HFFc6 (cell line): ENCODE data around the gene NCAM2. TPM values are rescaled to one million over a fixed set of nuclear protein-coding genes. Genes with fewer than 3 reads are reported as not detected.
A peak's percentile ranks its signal among the peaks of the same experiment; 100 is the strongest.

ENCODE experiments used
- DNase-seq: peaks from one replicate; pipeline ENCODE4 v3.0.0-alpha.2; 2018
- H3K27ac Mint-ChIP-seq: 2 replicates; pipeline ENCODE4 v1.8.0; 2020; ENCODE audit warnings: mild to moderate bottlenecking, mixed read lengths
- H3K27me3 Mint-ChIP-seq: 2 replicates; pipeline ENCODE4 v1.8.0; 2021; ENCODE audit warnings: mild to moderate bottlenecking, moderate library complexity, mixed read lengths; ENCODE audit not compliant: insufficient read depth
- H3K36me3 Mint-ChIP-seq: 2 replicates; pipeline ENCODE4 v1.8.0; 2021; ENCODE audit warnings: low read depth, mixed read lengths
- H3K4me1 Mint-ChIP-seq: 2 replicates; pipeline ENCODE4 v1.8.0; 2020; ENCODE audit warnings: low read depth, mixed read lengths
- H3K4me3 Mint-ChIP-seq: 2 replicates; pipeline ENCODE4 v1.8.0; 2020; ENCODE audit warnings: mild to moderate bottlenecking, moderate library complexity, mixed read lengths
- H3K9me3 Mint-ChIP-seq: 2 replicates; pipeline ENCODE4 v1.8.0; 2020; ENCODE audit warnings: mild to moderate bottlenecking, mixed read lengths
- CTCF ChIP-seq: fragments of 200-600 bp; sonication (generic); IDR thresholded peaks from 2 replicates; pipeline ENCODE4 v1.5.0; 2021; ENCODE audit warnings: antibody characterized with exemption, mild to moderate bottlenecking
- total RNA-seq, 6 experiments: library from RNA; stranded (reverse); fragmentation: NEBNext Ultra II Directional; extraction: Animal tissue kit (Norgen Biotek cat#: 25700); gene quantifications; 2 replicates in 1 of 6; 3 replicates in 5 of 6; pipeline ENCODE4 v1.2.3, GENCODE V29; 2021

NCAM2 gene
- total RNA-seq, 6 experiments from 2014 or later, result 2.2 to 10.2 (median 8.8) TPM

- no peak for TF ChIP-seq CTCF
- no peak overlapping the region for H3K4me3 Mint-ChIP-seq
- no peak overlapping the region for H3K27ac Mint-ChIP-seq
Measured at GRCh38 chr21:21262048-21262447, 263.8 kb downstream of the NCAM2 start.

GRCh38 chr21:21268061-21268471, 269.9 kb downstream of the NCAM2 start:
- H3K27me3 Mint-ChIP-seq, result no peaks in the 10 kb centered on the region
- DNase-seq, result no peak
- H3K36me3 Mint-ChIP-seq, result no peaks in the 10 kb centered on the region
- TF ChIP-seq CTCF, result no peak
- no peaks in the 10 kb centered on the region for H3K9me3 Mint-ChIP-seq
- H3K4me1 Mint-ChIP-seq, result peaks cover 18% of the 10 kb centered on the region; the same call in 1 of the 2 replicates
- peak overlapping the region; percentile 81; the same call in 1 of the 2 replicates for H3K27ac Mint-ChIP-seq
- H3K4me3 Mint-ChIP-seq, result peak overlapping the region; percentile 71; the same call in 1 of the 2 replicates

More at GRCh38 chr21:21262048-21262447, 263.8 kb downstream of the NCAM2 start:
- no peak for DNase-seq
- Mint-ChIP-seq H3K4me1 (peaks cover 3% of the 10 kb centered on the region; the same call in 1 of the 2 replicates), H3K27me3 (peaks cover 4% of the 10 kb centered on the region; the same call in 1 of the 2 replicates), H3K9me3 (no peaks in the 10 kb centered on the region), H3K36me3 (no peaks in the 10 kb centered on the region; the same call in 1 of the 2 replicates)

GRCh38 chr21:21268885-21269284, 270.7 kb downstream of the NCAM2 start:
- no peak for DNase-seq
- Mint-ChIP-seq H3K9me3 (no peaks in the 10 kb centered on the region), H3K36me3 (no peaks in the 10 kb centered on the region), H3K4me1 (peaks cover 18% of the 10 kb centered on the region; the same call in 1 of the 2 replicates), H3K27me3 (no peaks in the 10 kb centered on the region; the same call in 1 of the 2 replicates), H3K27ac (peak overlapping the region; percentile 81; the same call in 1 of the 2 replicates), H3K4me3 (peak overlapping the region; percentile 71; the same call in 1 of the 2 replicates)
- TF ChIP-seq CTCF, result no peak

- Mint-ChIP-seq H3K27ac (no peak overlapping the region), H3K4me3 (peak overlapping the region; percentile 30; the same call in 1 of the 2 replicates), H3K9me3 (no peaks in the 10 kb centered on the region), H3K36me3 (no peaks in the 10 kb centered on the region), H3K4me1 (peaks cover 18% of the 10 kb centered on the region; the same call in 1 of the 2 replicates), H3K27me3 (no peaks in the 10 kb centered on the region)
- no peak for TF ChIP-seq CTCF
- DNase-seq, result no peak
Measured at GRCh38 chr21:21279193-21279901, 281.1 kb downstream of the NCAM2 start.

GRCh38 chr21:21283810-21284209, 285.6 kb downstream of the NCAM2 start:
- Mint-ChIP-seq H3K27ac (no peak overlapping the region), H3K9me3 (no peaks in the 10 kb centered on the region), H3K27me3 (no peaks in the 10 kb centered on the region), H3K4me3 (no peak overlapping the region), H3K36me3 (no peaks in the 10 kb centered on the region), H3K4me1 (peaks cover 9% of the 10 kb centered on the region; the same call in 1 of the 2 replicates)
- no peak for DNase-seq
- no peak for TF ChIP-seq CTCF
